ENCODE data around the gene HRH2. TPM values are rescaled to one million over a fixed set of nuclear protein-coding genes. Genes with fewer than 3 reads are reported as not detected.

Gene HRH2
- total and polyA plus RNA-seq, 2 donors (not counting 1 experiment from before 2014, with no cell fraction given), result 0.46 TPM; not detected in 1

DNA sequence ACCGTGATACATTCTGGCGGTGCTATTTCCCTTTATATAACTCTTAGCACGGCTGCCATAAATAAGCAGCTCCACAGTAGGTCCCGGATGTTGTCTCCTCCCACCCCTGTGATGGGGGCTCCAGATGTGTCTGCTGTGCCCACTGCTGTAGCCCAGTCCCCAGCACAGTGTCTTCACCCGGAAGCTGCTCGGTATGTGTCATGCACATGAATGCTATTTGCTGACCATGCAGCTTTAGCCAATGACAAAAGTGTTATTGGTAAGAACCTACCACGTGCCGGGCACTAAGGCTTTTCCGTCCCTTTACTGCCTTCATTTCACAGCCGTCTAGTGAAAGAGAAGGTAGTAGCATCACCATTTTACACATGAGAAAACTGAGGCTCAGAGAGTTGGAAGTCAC is 20.2 kb downstream of the HRH2 start:
- ATAC-seq (ENCODE audit: low read depth) (no peak), DNase-seq (no peak)
- H2AFZ ChIP-seq (ENCODE audit: insufficient read depth, low read depth, low read length, poor library complexity, severe bottlenecking), result no peak overlapping the region
- no peaks in the 10 kb centered on the region for H3K4me1 ChIP-seq (ENCODE audit: control insufficient read depth in 2 of 2, insufficient read depth in 2 of 2, low read length in 2 of 2)
- POLR2A ChIA-PET, result no interaction called here
- H3K9me3 ChIP-seq (ENCODE audit: control extremely low read depth in 1 of 3, control insufficient read depth in 2 of 3, insufficient read depth in 1 of 3, low read length in 2 of 3), result no peaks in the 10 kb centered on the region
- no peaks in the 10 kb centered on the region for H3K27me3 ChIP-seq (replicated peaks in 1 of 4; ENCODE audit: control extremely low read depth in 1 of 4, control insufficient read depth in 3 of 4, insufficient read depth in 4 of 4, low read length in 3 of 4)
- H3K9ac ChIP-seq (ENCODE audit: low read length), result no peak overlapping the region
- H3K27ac Mint-ChIP-seq, result no peak overlapping the region
- H3K27ac ChIP-seq (ENCODE audit: low read length in 2 of 2), result no peak overlapping the region
- no peak overlapping the region for H3K4me3 Mint-ChIP-seq
- TF ChIP-seq EZH2 (IDR thresholded peaks at IDR 0.05; ENCODE audit: borderline replicate concordance, insufficient read depth, low read depth, low read length, poor library complexity, severe bottlenecking), result no peak
- TF ChIP-seq, protein P1, sequence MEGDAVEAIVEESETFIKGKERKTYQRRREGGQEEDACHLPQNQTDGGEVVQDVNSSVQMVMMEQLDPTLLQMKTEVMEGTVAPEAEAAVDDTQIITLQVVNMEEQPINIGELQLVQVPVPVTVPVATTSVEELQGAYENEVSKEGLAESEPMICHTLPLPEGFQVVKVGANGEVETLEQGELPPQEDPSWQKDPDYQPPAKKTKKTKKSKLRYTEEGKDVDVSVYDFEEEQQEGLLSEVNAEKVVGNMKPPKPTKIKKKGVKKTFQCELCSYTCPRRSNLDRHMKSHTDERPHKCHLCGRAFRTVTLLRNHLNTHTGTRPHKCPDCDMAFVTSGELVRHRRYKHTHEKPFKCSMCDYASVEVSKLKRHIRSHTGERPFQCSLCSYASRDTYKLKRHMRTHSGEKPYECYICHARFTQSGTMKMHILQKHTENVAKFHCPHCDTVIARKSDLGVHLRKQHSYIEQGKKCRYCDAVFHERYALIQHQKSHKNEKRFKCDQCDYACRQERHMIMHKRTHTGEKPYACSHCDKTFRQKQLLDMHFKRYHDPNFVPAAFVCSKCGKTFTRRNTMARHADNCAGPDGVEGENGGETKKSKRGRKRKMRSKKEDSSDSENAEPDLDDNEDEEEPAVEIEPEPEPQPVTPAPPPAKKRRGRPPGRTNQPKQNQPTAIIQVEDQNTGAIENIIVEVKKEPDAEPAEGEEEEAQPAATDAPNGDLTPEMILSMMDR (IDR thresholded peaks at IDR 0.05), result no peak
- no peaks in the 10 kb centered on the region for H3K36me3 ChIP-seq (replicated peaks in 1 of 2; ENCODE audit: control extremely low read depth in 1 of 2, control insufficient read depth in 1 of 2, extremely low read depth in 1 of 2, insufficient read depth in 2 of 2, low read length in 1 of 2)
- H4K20me1 ChIP-seq (ENCODE audit: control insufficient read depth, insufficient read depth, low read length, poor library complexity, severe bottlenecking), result no peaks in the 10 kb centered on the region
- H3K27me3 Mint-ChIP-seq, result peaks cover 14% of the 10 kb centered on the region
- no peaks in the 10 kb centered on the region for H3K9me3 Mint-ChIP-seq (ENCODE audit: insufficient read depth)
- H3K4me2 ChIP-seq (replicated peaks; ENCODE audit: low read depth, low read length, poor library complexity, severe bottlenecking), result no peak overlapping the region
- no peaks in the 10 kb centered on the region for H3K79me2 ChIP-seq (ENCODE audit: control insufficient read depth, insufficient read depth, low read length)
- no peak overlapping the region for H3K4me3 ChIP-seq (ENCODE audit: control extremely low read depth in 1 of 5, extremely low read depth in 1 of 5, insufficient read depth in 1 of 5, low read depth in 2 of 5, low read length in 4 of 5)
- CTCF ChIA-PET, result no interaction called here
- 90% methylated on average over 8 of the region's 10 CpGs for WGBS (ENCODE audit: insufficient coverage)
- intact Hi-C loops (cut with micrococcal nuclease), result no loop called here
- no peaks in the 10 kb centered on the region for H3K4me1 Mint-ChIP-seq

DNA sequence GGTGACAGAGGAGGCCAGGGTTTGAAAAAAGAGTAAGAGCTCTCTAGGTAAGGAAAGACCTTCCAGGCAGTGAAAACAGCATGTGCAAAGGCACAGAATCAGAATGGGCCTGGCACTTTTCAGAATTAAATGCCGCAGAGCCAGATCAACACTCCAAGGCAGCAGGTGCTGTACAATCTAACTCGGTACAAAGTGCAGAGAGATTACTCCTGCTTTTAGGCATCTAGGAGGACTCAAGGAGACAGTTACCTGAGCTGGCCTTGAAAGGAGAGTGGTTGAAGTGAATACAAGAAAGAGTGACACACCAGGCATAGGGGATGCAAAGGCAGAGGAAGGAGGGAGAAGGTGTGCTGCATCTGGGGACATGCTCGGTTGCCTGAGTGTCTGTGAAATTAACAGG is 21.5 kb downstream of the HRH2 start:
- H3K9ac ChIP-seq (ENCODE audit: low read length), result no peak overlapping the region
- no peaks in the 10 kb centered on the region for H3K9me3 ChIP-seq (ENCODE audit: control extremely low read depth in 1 of 3, control insufficient read depth in 2 of 3, insufficient read depth in 1 of 3, low read length in 2 of 3)
- Mint-ChIP-seq H3K27ac (no peak overlapping the region), H3K27me3 (peaks cover 14% of the 10 kb centered on the region), H3K4me1 (no peaks in the 10 kb centered on the region), H3K9me3 (ENCODE audit: insufficient read depth) (no peaks in the 10 kb centered on the region), H3K4me3 (no peak overlapping the region)
- no peak overlapping the region for H2AFZ ChIP-seq (ENCODE audit: insufficient read depth, low read depth, low read length, poor library complexity, severe bottlenecking)
- H3K4me1 ChIP-seq (ENCODE audit: control insufficient read depth in 2 of 2, insufficient read depth in 2 of 2, low read length in 2 of 2), result no peaks in the 10 kb centered on the region
- no peaks in the 10 kb centered on the region for H4K20me1 ChIP-seq (ENCODE audit: control insufficient read depth, insufficient read depth, low read length, poor library complexity, severe bottlenecking)
- ChIA-PET POLR2A (no interaction called here), CTCF (no interaction called here)
- H3K4me3 ChIP-seq (ENCODE audit: control extremely low read depth in 1 of 5, extremely low read depth in 1 of 5, insufficient read depth in 1 of 5, low read depth in 2 of 5, low read length in 4 of 5), result no peak overlapping the region
- H3K79me2 ChIP-seq (ENCODE audit: control insufficient read depth, insufficient read depth, low read length), result no peaks in the 10 kb centered on the region
- TF ChIP-seq, protein P1 (IDR thresholded peaks at IDR 0.05), result no peak
- no peak for TF ChIP-seq EZH2 (IDR thresholded peaks at IDR 0.05; ENCODE audit: borderline replicate concordance, insufficient read depth, low read depth, low read length, poor library complexity, severe bottlenecking)
- no peaks in the 10 kb centered on the region for H3K36me3 ChIP-seq (replicated peaks in 1 of 2; ENCODE audit: control extremely low read depth in 1 of 2, control insufficient read depth in 1 of 2, extremely low read depth in 1 of 2, insufficient read depth in 2 of 2, low read length in 1 of 2)
- WGBS (ENCODE audit: insufficient coverage), result 88% methylated on average over 3 of the region's 3 CpGs
- H3K4me2 ChIP-seq (replicated peaks; ENCODE audit: low read depth, low read length, poor library complexity, severe bottlenecking), result no peak overlapping the region
- H3K27ac ChIP-seq (ENCODE audit: low read length in 2 of 2), result no peak overlapping the region
- DNase-seq, result no peak
- H3K27me3 ChIP-seq (replicated peaks in 1 of 4; ENCODE audit: control extremely low read depth in 1 of 4, control insufficient read depth in 3 of 4, insufficient read depth in 4 of 4, low read length in 3 of 4), result no peaks in the 10 kb centered on the region
- ATAC-seq (ENCODE audit: low read depth), result no peak
- intact Hi-C loops (cut with micrococcal nuclease), result no loop called here
